ENCODE measurements around the gene CCL21.

The CCL21 gene

GRCh38 chr9:34709196-34709978 is 549 bp downstream of the CCL21 start:
- no peak for DNase-seq (ENCODE audit: low spot score)
- FAIRE-seq = no peak

- FAIRE-seq (no peak), DNase-seq (ENCODE audit: low spot score) (no peak)
These were observed 2.8 kb downstream of the CCL21 start for GRCh38 chr9:34707130-34707529.

GRCh38 chr9:34701769-34702736 is 7.9 kb downstream of the CCL21 start:
- DNase-seq (ENCODE audit: low spot score) (peak; percentile 88), FAIRE-seq (no peak)

- DNase-seq (ENCODE audit: low spot score) (peak; percentile 92), FAIRE-seq (no peak)
These were observed 8.7 kb downstream of the CCL21 start for GRCh38 chr9:34701023-34701768.

GRCh38 chr9:34694811-34695210 is 15.1 kb downstream of the CCL21 start:
- DNase-seq (ENCODE audit: low spot score) (no peak), FAIRE-seq (no peak)

GRCh38 chr9:34693560-34693959 is 16.4 kb downstream of the CCL21 start:
- FAIRE-seq = no peak
- DNase-seq (ENCODE audit: low spot score) = no peak

- FAIRE-seq = no peak
- no peak for DNase-seq (ENCODE audit: low spot score)
These were observed 18.0 kb downstream of the CCL21 start for GRCh38 chr9:34691936-34692315.

- no peak for DNase-seq (ENCODE audit: low spot score)
- no peak for FAIRE-seq
These were observed 18.7 kb downstream of the CCL21 start, which contains the start of gene CCL19 for GRCh38 chr9:34690983-34691935. Gene CCL19 (minus strand): TSS chr9:34691276. CDS start chr9:34691139, 137 bp downstream.

GRCh38 chr9:34689512-34689911 is 20.4 kb downstream of the CCL21 start:
- FAIRE-seq = no peak
- no peak for DNase-seq (ENCODE audit: low spot score)

- DNase-seq (ENCODE audit: low spot score) = no peak
- no peak for FAIRE-seq
These were observed 20.8 kb downstream of the CCL21 start for GRCh38 chr9:34689116-34689470.

- FAIRE-seq = no peak
These were observed 21.4 kb downstream of the CCL21 start for GRCh38 chr9:34688329-34689115.

GRCh38 chr9:34687276-34688030 is 22.5 kb downstream of the CCL21 start:
- peak; percentile 9 for FAIRE-seq
- no peak for DNase-seq (ENCODE audit: low spot score)

More at GRCh38 chr9:34688329-34689115, 21.4 kb downstream of the CCL21 start:
- DNase-seq (ENCODE audit: low spot score) = no peak

GRCh38 chr9:34686732-34687131 is 23.2 kb downstream of the CCL21 start:
- no peak for DNase-seq (ENCODE audit: low spot score)
- FAIRE-seq = no peak

- no peak for FAIRE-seq
These were observed 23.7 kb downstream of the CCL21 start for GRCh38 chr9:34686231-34686630.

GRCh38 chr9:34685591-34685990 is 24.3 kb downstream of the CCL21 start:
- DNase-seq (ENCODE audit: low spot score) (no peak), FAIRE-seq (no peak)

More at GRCh38 chr9:34686231-34686630, 23.7 kb downstream of the CCL21 start:
- no peak for DNase-seq (ENCODE audit: low spot score)

- DNase-seq (ENCODE audit: low spot score) (no peak), FAIRE-seq (no peak)
These were observed 25.1 kb downstream of the CCL21 start for GRCh38 chr9:34684816-34685215.

GRCh38 chr9:34684145-34684544 is 25.8 kb downstream of the CCL21 start:
- DNase-seq (ENCODE audit: low spot score) (no peak), FAIRE-seq (no peak)

GRCh38 chr9:34675869-34676268 is 34.1 kb downstream of the CCL21 start:
- FAIRE-seq (no peak), DNase-seq (ENCODE audit: low spot score) (no peak)

Data from urothelium cell line (cell line).